ENCODE data around the gene TREML4.
A peak's percentile ranks its signal among the peaks of the same experiment; 100 is the strongest.
"Not testable (repeated sequence)": the region's sequence is repeated elsewhere in the genome, so short reads cannot be mapped to it uniquely, and the experiment has no call there.

The TREML4 gene

GRCh38 chr6:41228096-41228495 lies at the start of gene TREML4:
Gene TREML4 (plus strand): TSS chr6:41228349. CDS start chr6:41228428, 79 bp downstream.
- no peaks in the 10 kb centered on the region for H3K27me3 Mint-ChIP-seq
- no peaks in the 10 kb centered on the region for H3K4me1 Mint-ChIP-seq
- ATAC-seq (no peak), DNase-seq (no peak)
- H3K9me3 Mint-ChIP-seq = no peaks in the 10 kb centered on the region
- H3K4me3 Mint-ChIP-seq = no peak within 1 kb of the TSS
- no peak within 1 kb of the TSS for H3K27ac Mint-ChIP-seq
- H3K36me3 Mint-ChIP-seq (ENCODE audit: low read depth) = no peaks in the 10 kb centered on the region

GRCh38 chr6:41179163-41179562 lies 49.0 kb upstream of the TREML4 start:
- H3K36me3 Mint-ChIP-seq (ENCODE audit: low read depth) = no peaks in the 10 kb centered on the region
- DNase-seq = no peak
- no peaks in the 10 kb centered on the region for H3K27me3 Mint-ChIP-seq
- no peak overlapping the region for H3K27ac Mint-ChIP-seq
- ATAC-seq = no peak
- peaks cover 16% of the 10 kb centered on the region for H3K4me1 Mint-ChIP-seq
- no peak overlapping the region for H3K4me3 Mint-ChIP-seq
- H3K9me3 Mint-ChIP-seq = no peaks in the 10 kb centered on the region

- H3K4me1 Mint-ChIP-seq = peaks cover 21% of the 10 kb centered on the region
- DNase-seq (no peak), ATAC-seq (no peak)
- H3K9me3 Mint-ChIP-seq = no peaks in the 10 kb centered on the region
- H3K4me3 Mint-ChIP-seq = no peak overlapping the region
- no peaks in the 10 kb centered on the region for H3K36me3 Mint-ChIP-seq (ENCODE audit: low read depth)
- H3K27ac Mint-ChIP-seq = no peak overlapping the region
- H3K27me3 Mint-ChIP-seq = no peaks in the 10 kb centered on the region
These were observed 46.6 kb upstream of the TREML4 start for GRCh38 chr6:41181566-41181965.

GRCh38 chr6:41182069-41183034 lies 45.8 kb upstream of the TREML4 start:
- Mint-ChIP-seq H3K9me3 (no peaks in the 10 kb centered on the region), H3K27ac (no peak overlapping the region), H3K4me3 (no peak overlapping the region), H3K27me3 (no peaks in the 10 kb centered on the region), H3K36me3 (ENCODE audit: low read depth) (no peaks in the 10 kb centered on the region), H3K4me1 (peaks cover 21% of the 10 kb centered on the region)
- ATAC-seq (peak; percentile 88), DNase-seq (peak; percentile 19)

GRCh38 chr6:41184761-41185160 lies 43.4 kb upstream of the TREML4 start:
- Mint-ChIP-seq H3K4me1 (peaks cover 26% of the 10 kb centered on the region), H3K27ac (no peak overlapping the region), H3K9me3 (no peaks in the 10 kb centered on the region), H3K36me3 (ENCODE audit: low read depth) (no peaks in the 10 kb centered on the region), H3K27me3 (no peaks in the 10 kb centered on the region), H3K4me3 (no peak overlapping the region)
- no peak for ATAC-seq
- no peak for DNase-seq

- Mint-ChIP-seq H3K4me1 (peaks cover 26% of the 10 kb centered on the region), H3K27ac (no peak overlapping the region), H3K9me3 (no peaks in the 10 kb centered on the region), H3K36me3 (ENCODE audit: low read depth) (no peaks in the 10 kb centered on the region), H3K4me3 (no peak overlapping the region), H3K27me3 (no peaks in the 10 kb centered on the region)
- ATAC-seq = no peak
- no peak for DNase-seq
These were observed 42.1 kb upstream of the TREML4 start for GRCh38 chr6:41186031-41186562.

GRCh38 chr6:41187924-41188886 lies 39.9 kb upstream of the TREML4 start:
- ATAC-seq (no peak), DNase-seq (no peak)
- no peak overlapping the region for H3K27ac Mint-ChIP-seq
- H3K4me1 Mint-ChIP-seq = peaks cover 12% of the 10 kb centered on the region
- H3K27me3 Mint-ChIP-seq = no peaks in the 10 kb centered on the region
- H3K9me3 Mint-ChIP-seq = no peaks in the 10 kb centered on the region
- H3K36me3 Mint-ChIP-seq (ENCODE audit: low read depth) = no peaks in the 10 kb centered on the region
- H3K4me3 Mint-ChIP-seq = no peak overlapping the region

GRCh38 chr6:41189046-41189445 lies 39.1 kb upstream of the TREML4 start:
- DNase-seq; H3K27me3 Mint-ChIP-seq; H3K9me3 Mint-ChIP-seq; H3K36me3 Mint-ChIP-seq (ENCODE audit: low read depth); H3K4me3 Mint-ChIP-seq; H3K27ac Mint-ChIP-seq; ATAC-seq: not testable (repeated sequence)
- H3K4me1 Mint-ChIP-seq = peaks cover 14% of the 10 kb centered on the region

- H3K36me3 Mint-ChIP-seq (ENCODE audit: low read depth) = peaks cover 2% of the 10 kb centered on the region
These were observed 38.2 kb upstream of the TREML4 start for GRCh38 chr6:41189967-41190366.

GRCh38 chr6:41190791-41191190 lies 37.4 kb upstream of the TREML4 start:
- no peak for ATAC-seq

More at GRCh38 chr6:41189967-41190366, 38.2 kb upstream of the TREML4 start:
- Mint-ChIP-seq H3K4me3 (no peak overlapping the region), H3K27ac (no peak overlapping the region), H3K4me1 (peaks cover 17% of the 10 kb centered on the region), H3K27me3 (no peaks in the 10 kb centered on the region), H3K9me3 (no peaks in the 10 kb centered on the region)
- no peak for ATAC-seq
- DNase-seq = no peak

GRCh38 chr6:41191569-41191968 lies 36.6 kb upstream of the TREML4 start:
- peaks cover 18% of the 10 kb centered on the region for H3K4me1 Mint-ChIP-seq

More at GRCh38 chr6:41190791-41191190, 37.4 kb upstream of the TREML4 start:
- no peak overlapping the region for H3K27ac Mint-ChIP-seq
- peaks cover 18% of the 10 kb centered on the region for H3K4me1 Mint-ChIP-seq
- no peaks in the 10 kb centered on the region for H3K27me3 Mint-ChIP-seq
- no peak overlapping the region for H3K4me3 Mint-ChIP-seq
- no peaks in the 10 kb centered on the region for H3K9me3 Mint-ChIP-seq
- H3K36me3 Mint-ChIP-seq (ENCODE audit: low read depth) = peaks cover 3% of the 10 kb centered on the region
- DNase-seq = no peak

GRCh38 chr6:41193171-41193734 lies 34.9 kb upstream of the TREML4 start:
- H3K9me3 Mint-ChIP-seq = no peaks in the 10 kb centered on the region
- H3K36me3 Mint-ChIP-seq (ENCODE audit: low read depth) = peaks cover 3% of the 10 kb centered on the region
- ATAC-seq (peak; percentile 16), DNase-seq (no peak)
- peaks cover 23% of the 10 kb centered on the region for H3K4me1 Mint-ChIP-seq
- H3K4me3 Mint-ChIP-seq = no peak overlapping the region
- H3K27ac Mint-ChIP-seq = no peak overlapping the region
- H3K27me3 Mint-ChIP-seq = no peaks in the 10 kb centered on the region

More at GRCh38 chr6:41191569-41191968, 36.6 kb upstream of the TREML4 start:
- Mint-ChIP-seq H3K9me3 (no peaks in the 10 kb centered on the region), H3K36me3 (ENCODE audit: low read depth) (peaks cover 3% of the 10 kb centered on the region), H3K4me3 (no peak overlapping the region), H3K27ac (no peak overlapping the region), H3K27me3 (no peaks in the 10 kb centered on the region)
- DNase-seq (peak; percentile 38), ATAC-seq (peak; percentile 27)

- ATAC-seq (no peak), DNase-seq (no peak)
- Mint-ChIP-seq H3K36me3 (ENCODE audit: low read depth) (peaks cover 3% of the 10 kb centered on the region), H3K4me3 (no peak overlapping the region), H3K27me3 (no peaks in the 10 kb centered on the region), H3K4me1 (peaks cover 22% of the 10 kb centered on the region), H3K27ac (no peak overlapping the region), H3K9me3 (no peaks in the 10 kb centered on the region)
These were observed 34.3 kb upstream of the TREML4 start for GRCh38 chr6:41193884-41194283.

- DNase-seq (no peak), ATAC-seq (no peak)
- H3K9me3 Mint-ChIP-seq = no peaks in the 10 kb centered on the region
- H3K36me3 Mint-ChIP-seq (ENCODE audit: low read depth) = peaks cover 3% of the 10 kb centered on the region
- H3K27me3 Mint-ChIP-seq = no peaks in the 10 kb centered on the region
- H3K4me1 Mint-ChIP-seq = peaks cover 25% of the 10 kb centered on the region
- H3K27ac Mint-ChIP-seq = no peak overlapping the region
- H3K4me3 Mint-ChIP-seq = no peak overlapping the region
These were observed 33.8 kb upstream of the TREML4 start for GRCh38 chr6:41194386-41194785.

All from activated naive CD8-positive, alpha-beta T cell treated with anti-CD3 and anti-CD28 coated beads, Interleukin-2, amount 50 U/mL, for 24 hours (primary cell).